NCI-H774 (cell line): Measurements from ENCODE around the gene WSB1.

Source experiments
- DNase-seq: peaks from one replicate; lab custom pipeline; 2025; lab: John Stamatoyannopoulos, UW

Gene WSB1

GRCh38 chr17:27360507-27360906 lies 66.6 kb downstream of the WSB1 start:
- no peak for DNase-seq

GRCh38 chr17:27361695-27362094 lies 67.8 kb downstream of the WSB1 start:
- no peak for DNase-seq

- no peak for DNase-seq
Measured at GRCh38 chr17:27362503-27362902, 68.6 kb downstream of the WSB1 start.

- no peak for DNase-seq
Measured at GRCh38 chr17:27362909-27363308, 69.0 kb downstream of the WSB1 start.

- no peak for DNase-seq
Measured at GRCh38 chr17:27363326-27363725, 69.4 kb downstream of the WSB1 start.
